ENCODE measurements around the gene TMEM119. TPM values are rescaled to one million over a fixed set of nuclear protein-coding genes. Genes with fewer than 3 reads are reported as not detected.

TMEM119 gene
- total and polyA plus RNA-seq, 9 of the 15 experiments (the other 6 are each of a cell fraction or from before 2014, with no cell fraction given), result 0.18 TPM; not detected in 8

DNA sequence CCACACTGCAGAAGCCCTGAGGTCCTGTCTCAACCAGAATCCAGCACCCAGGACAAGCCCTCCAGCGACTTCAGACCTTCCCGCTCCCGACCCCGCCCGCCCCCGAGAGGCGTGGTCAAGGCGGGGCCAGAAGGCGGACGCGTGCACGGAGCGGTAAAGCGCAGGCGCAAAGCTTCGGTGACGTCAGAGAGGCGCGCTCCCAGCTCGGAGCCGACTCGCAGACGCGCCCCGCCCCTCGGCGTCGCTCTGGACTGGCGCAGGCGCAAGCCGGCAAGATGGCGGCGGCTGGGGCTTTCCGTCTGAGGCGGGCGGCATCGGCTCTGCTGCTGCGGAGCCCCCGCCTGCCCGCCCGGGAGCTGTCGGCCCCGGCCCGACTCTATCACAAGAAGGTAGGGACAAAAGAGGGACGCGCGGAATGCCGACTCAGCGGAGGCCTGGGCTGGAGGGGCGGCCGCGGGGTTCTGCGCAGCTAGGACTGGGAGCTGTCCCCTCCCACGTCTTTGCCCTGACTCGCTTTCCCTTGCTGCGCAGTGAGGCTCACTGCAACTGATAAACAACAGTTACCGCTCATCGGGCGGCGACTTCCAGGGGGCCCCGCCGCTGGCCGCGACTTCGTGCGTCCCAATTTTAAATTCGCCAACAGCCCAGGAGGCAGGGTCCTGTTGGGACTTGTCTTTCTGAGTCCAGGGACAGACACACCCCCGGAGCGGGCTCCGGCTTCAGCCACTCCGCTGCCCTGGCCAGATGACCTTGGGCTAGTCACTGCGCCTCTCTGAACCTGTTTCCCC, 35.3 kb downstream of the TMEM119 start, which contains the start of gene ISCU (continued):
- no peak for TF ChIP-seq ZNF282 (CRISPR knock-in tag; IDR thresholded peaks at IDR 0.05)
- TF ChIP-seq, protein P1, sequence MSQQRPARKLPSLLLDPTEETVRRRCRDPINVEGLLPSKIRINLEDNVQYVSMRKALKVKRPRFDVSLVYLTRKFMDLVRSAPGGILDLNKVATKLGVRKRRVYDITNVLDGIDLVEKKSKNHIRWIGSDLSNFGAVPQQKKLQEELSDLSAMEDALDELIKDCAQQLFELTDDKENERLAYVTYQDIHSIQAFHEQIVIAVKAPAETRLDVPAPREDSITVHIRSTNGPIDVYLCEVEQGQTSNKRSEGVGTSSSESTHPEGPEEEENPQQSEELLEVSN (IDR thresholded peaks at IDR 0.05; ENCODE audit: borderline replicate concordance in 1 of 2, extremely low read depth in 1 of 2, insufficient read depth in 1 of 2, insufficient read length in 1 of 2, low read depth in 1 of 2, low read length in 1 of 2, poor library complexity in 1 of 2, severe bottlenecking in 1 of 2), result peak in 1 of 2 experiments; percentile 74
- TF ChIP-seq SOX6 (IDR thresholded peaks at IDR 0.05), result no peak
- TF ChIP-seq NFRKB (IDR thresholded peaks at IDR 0.05; ENCODE audit: low read depth), result peak; percentile 47; the same call in 1 of the 2 replicates
- peak; percentile 52 for TF ChIP-seq CCNT2 (IDR thresholded peaks at IDR 0.05; ENCODE audit: borderline replicate concordance, extremely low read depth, insufficient read length, low read depth, low read length)
- TF ChIP-seq CTBP1 (IDR thresholded peaks at IDR 0.05; ENCODE audit: borderline replicate concordance), result peak; percentile 50; the same call in 1 of the 2 replicates
- TF ChIP-seq MAZ (CRISPR knock-in tag; conservative IDR thresholded peaks at IDR 0.05 in 1 of 2, IDR thresholded peaks at IDR 0.05 in 1 of 2), result peak; percentile 99 to 100
- no peak for TF ChIP-seq MCM5 (IDR thresholded peaks at IDR 0.05; ENCODE audit: low read depth)
- peak; percentile 71; the same call in 1 of the 2 replicates for TF ChIP-seq RB1 (IDR thresholded peaks at IDR 0.05; ENCODE audit: low read depth)
- peak; percentile 94 for TF ChIP-seq C11orf30 (IDR thresholded peaks at IDR 0.05; ENCODE audit: low read depth)
- TF ChIP-seq JUNB (CRISPR knock-in tag; conservative IDR thresholded peaks at IDR 0.05), result peak; percentile 76
- TF ChIP-seq EP400 (IDR thresholded peaks at IDR 0.05), result peak; percentile 13; the same call in 1 of the 2 replicates
- no peak for TF ChIP-seq KLF10 (CRISPR knock-in tag; IDR thresholded peaks at IDR 0.05)
- peak; percentile 79 for TF ChIP-seq CXXC5 (CRISPR knock-in tag; IDR thresholded peaks at IDR 0.05)
- TF ChIP-seq, protein P2, sequence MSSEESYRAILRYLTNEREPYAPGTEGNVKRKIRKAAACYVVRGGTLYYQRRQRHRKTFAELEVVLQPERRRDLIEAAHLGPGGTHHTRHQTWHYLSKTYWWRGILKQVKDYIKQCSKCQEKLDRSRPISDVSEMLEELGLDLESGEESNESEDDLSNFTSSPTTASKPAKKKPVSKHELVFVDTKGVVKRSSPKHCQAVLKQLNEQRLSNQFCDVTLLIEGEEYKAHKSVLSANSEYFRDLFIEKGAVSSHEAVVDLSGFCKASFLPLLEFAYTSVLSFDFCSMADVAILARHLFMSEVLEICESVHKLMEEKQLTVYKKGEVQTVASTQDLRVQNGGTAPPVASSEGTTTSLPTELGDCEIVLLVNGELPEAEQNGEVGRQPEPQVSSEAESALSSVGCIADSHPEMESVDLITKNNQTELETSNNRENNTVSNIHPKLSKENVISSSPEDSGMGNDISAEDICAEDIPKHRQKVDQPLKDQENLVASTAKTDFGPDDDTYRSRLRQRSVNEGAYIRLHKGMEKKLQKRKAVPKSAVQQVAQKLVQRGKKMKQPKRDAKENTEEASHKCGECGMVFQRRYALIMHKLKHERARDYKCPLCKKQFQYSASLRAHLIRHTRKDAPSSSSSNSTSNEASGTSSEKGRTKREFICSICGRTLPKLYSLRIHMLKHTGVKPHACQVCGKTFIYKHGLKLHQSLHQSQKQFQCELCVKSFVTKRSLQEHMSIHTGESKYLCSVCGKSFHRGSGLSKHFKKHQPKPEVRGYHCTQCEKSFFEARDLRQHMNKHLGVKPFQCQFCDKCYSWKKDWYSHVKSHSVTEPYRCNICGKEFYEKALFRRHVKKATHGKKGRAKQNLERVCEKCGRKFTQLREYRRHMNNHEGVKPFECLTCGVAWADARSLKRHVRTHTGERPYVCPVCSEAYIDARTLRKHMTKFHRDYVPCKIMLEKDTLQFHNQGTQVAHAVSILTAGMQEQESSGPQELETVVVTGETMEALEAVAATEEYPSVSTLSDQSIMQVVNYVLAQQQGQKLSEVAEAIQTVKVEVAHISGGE (CRISPR knock-in tag; IDR thresholded peaks at IDR 0.05), result 0 out of 6 replicates have a peak, but pooled peaks of 1 of the 3 experiments have one; percentile 16
- TF ChIP-seq NFE2 (IDR thresholded peaks at IDR 0.05; ENCODE audit: low read depth), result no peak
- no peak for TF ChIP-seq RHOXF2B (CRISPR knock-in tag; conservative IDR thresholded peaks at IDR 0.05)
- no peak for TF ChIP-seq ILK (tag; IDR thresholded peaks at IDR 0.05; ENCODE audit: borderline replicate concordance, low read depth)
- peak; percentile 96 for TF ChIP-seq MTA1 (IDR thresholded peaks at IDR 0.05; ENCODE audit: borderline replicate concordance)
- no peak for TF ChIP-seq GABPA (tag; conservative IDR thresholded peaks at IDR 0.05; ENCODE audit: low read depth)
